ENCODE results near the gene EPHB1. TPM values are rescaled to one million over a fixed set of nuclear protein-coding genes. Genes with fewer than 3 reads are reported as not detected.

Gene EPHB1
- total RNA-seq, 1 donor from 2014 or later, result 13.7 TPM

DNA sequence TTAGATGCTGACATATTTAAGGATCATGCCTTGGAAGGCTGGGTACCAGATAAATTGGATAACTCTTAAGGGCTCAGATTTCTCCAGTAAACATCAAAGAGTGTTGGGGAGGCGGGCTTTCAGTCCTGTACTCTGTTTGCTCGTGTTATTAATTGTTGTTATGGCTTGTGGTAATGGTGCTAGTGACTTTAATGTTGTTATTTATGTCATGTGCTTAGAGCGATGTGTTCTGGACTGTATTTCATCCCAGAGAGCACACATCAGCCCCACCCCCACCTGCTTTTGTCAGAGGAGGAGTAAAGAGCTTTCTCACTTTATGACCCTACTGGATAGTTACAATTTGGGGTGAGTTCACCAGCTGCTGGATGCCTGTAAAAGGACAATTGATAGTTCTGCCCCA is 386.3 kb downstream of the EPHB1 start:
- peaks cover 5% of the 10 kb centered on the region for H3K36me3 Mint-ChIP-seq (ENCODE audit: low read depth)
- H3K27ac Mint-ChIP-seq (ENCODE audit: unreplicated experiment), result no peak overlapping the region
- DNase-seq (ENCODE audit: low read depth, low spot score), result no peak
- H3K4me3 Mint-ChIP-seq, result no peak overlapping the region
- peaks cover 22% of the 10 kb centered on the region for H3K4me1 Mint-ChIP-seq
- TF ChIP-seq, protein P1, sequence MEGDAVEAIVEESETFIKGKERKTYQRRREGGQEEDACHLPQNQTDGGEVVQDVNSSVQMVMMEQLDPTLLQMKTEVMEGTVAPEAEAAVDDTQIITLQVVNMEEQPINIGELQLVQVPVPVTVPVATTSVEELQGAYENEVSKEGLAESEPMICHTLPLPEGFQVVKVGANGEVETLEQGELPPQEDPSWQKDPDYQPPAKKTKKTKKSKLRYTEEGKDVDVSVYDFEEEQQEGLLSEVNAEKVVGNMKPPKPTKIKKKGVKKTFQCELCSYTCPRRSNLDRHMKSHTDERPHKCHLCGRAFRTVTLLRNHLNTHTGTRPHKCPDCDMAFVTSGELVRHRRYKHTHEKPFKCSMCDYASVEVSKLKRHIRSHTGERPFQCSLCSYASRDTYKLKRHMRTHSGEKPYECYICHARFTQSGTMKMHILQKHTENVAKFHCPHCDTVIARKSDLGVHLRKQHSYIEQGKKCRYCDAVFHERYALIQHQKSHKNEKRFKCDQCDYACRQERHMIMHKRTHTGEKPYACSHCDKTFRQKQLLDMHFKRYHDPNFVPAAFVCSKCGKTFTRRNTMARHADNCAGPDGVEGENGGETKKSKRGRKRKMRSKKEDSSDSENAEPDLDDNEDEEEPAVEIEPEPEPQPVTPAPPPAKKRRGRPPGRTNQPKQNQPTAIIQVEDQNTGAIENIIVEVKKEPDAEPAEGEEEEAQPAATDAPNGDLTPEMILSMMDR (conservative IDR thresholded peaks at IDR 0.05), result no peak
- H3K27me3 Mint-ChIP-seq (ENCODE audit: low read depth), result no peaks in the 10 kb centered on the region
- peaks cover 2% of the 10 kb centered on the region for H3K9me3 Mint-ChIP-seq

DNA sequence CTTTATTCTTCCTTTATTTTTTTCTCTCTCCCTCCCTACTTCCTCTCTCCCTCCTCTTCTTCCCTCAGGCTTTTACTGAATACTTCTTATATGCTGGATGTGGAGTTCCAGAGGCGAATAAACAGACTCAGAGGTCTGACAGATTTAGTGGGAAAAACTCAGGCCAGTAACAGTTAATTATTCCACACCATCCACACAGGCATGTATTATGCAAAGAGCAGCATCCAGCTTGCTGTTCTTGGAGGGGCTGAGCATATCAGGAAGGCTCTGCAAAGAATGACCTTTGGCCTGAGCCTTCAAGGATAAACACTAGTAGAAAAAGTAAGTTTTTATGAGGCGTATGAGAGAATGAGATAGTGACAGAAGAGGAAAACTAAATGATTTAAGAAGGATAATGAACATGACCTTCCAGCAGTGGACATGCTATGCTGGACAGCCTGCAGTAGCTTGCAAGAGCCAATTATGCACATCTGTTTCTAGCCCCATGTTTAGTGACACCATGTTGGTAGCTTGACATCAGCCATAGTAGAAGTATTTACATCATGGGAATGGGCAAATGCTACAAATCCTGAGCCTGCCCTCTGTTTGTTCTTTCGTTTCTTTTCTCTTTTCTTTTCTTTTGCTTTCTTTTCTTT is 387.4 kb downstream of the EPHB1 start:
- no peak for DNase-seq (ENCODE audit: low read depth, low spot score)
- Mint-ChIP-seq H3K36me3 (ENCODE audit: low read depth) (peaks cover 5% of the 10 kb centered on the region), H3K4me1 (peaks cover 22% of the 10 kb centered on the region), H3K4me3 (no peak overlapping the region), H3K9me3 (peaks cover 2% of the 10 kb centered on the region), H3K27me3 (ENCODE audit: low read depth) (no peaks in the 10 kb centered on the region), H3K27ac (ENCODE audit: unreplicated experiment) (no peak overlapping the region)
- TF ChIP-seq, protein P1 (conservative IDR thresholded peaks at IDR 0.05), result no peak

DNA sequence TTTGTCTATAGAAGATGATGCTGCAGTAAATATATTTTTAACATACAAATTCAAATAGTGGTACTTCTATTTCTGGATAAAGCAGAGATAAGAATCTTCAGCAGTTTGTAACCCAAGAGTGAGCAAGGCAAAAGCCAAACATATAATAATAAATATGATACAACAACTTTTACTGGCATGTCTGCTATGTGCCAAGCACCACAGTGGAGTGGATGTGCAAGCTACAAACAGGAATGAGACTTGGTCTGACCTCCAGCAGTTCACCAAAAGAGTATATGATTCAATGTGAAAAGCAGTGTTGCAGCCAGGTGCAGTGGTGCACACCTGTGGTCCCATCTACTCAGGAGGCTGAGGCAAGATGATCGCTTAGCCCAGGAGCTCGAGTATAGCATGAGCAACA is 395.6 kb downstream of the EPHB1 start:
- Mint-ChIP-seq H3K4me3 (no peak overlapping the region), H3K36me3 (ENCODE audit: low read depth) (peaks cover 9% of the 10 kb centered on the region), H3K27ac (ENCODE audit: unreplicated experiment) (no peak overlapping the region), H3K4me1 (peaks cover 11% of the 10 kb centered on the region), H3K27me3 (ENCODE audit: low read depth) (no peaks in the 10 kb centered on the region), H3K9me3 (no peaks in the 10 kb centered on the region)
- TF ChIP-seq, protein P1 (conservative IDR thresholded peaks at IDR 0.05), result no peak
- DNase-seq (ENCODE audit: low read depth, low spot score), result no peak

DNA sequence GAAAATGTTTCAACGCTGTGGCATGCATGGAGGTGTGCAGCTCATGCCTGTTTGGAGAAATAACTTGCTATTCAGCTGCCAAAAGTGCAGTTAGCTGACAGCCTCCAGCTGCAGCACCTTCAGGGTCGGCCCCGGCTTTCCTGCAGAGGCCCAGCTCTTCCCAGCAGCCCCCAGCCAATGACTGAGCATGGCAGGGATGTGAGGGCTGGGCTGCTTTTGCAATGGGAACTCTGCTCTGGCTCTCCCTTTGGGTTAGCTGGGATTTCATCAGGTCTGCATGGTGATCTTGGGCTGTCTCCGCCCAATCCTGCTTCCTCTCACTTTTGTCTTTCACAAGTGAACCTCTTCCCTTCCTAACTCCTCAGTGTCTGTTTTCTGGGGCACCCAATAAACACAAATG is 396.6 kb downstream of the EPHB1 start:
- Mint-ChIP-seq H3K4me1 (peaks cover 11% of the 10 kb centered on the region), H3K27me3 (ENCODE audit: low read depth) (no peaks in the 10 kb centered on the region), H3K4me3 (no peak overlapping the region), H3K27ac (ENCODE audit: unreplicated experiment) (no peak overlapping the region), H3K9me3 (no peaks in the 10 kb centered on the region), H3K36me3 (ENCODE audit: low read depth) (peaks cover 11% of the 10 kb centered on the region)
- TF ChIP-seq, protein P1 (conservative IDR thresholded peaks at IDR 0.05), result no peak
- DNase-seq (ENCODE audit: low read depth, low spot score), result no peak

DNA sequence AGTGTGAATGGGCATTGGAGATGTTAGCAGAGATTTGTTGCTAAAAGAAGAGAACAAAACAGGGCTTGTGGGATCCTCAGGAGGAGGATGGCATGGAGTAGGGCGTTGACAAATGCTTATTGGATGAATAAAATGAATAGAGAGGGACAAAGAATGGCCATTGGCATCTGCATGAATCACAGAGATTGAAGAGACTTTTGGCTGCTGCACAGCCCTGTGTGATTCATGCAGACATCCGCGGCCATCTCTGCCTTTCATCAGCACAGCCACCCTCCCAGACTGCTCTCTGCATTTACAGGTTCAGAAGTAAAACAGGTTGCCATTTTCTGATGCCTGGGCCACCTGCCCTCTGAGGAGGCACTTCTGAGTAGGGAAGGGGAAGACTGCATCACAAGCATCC is 397.9 kb downstream of the EPHB1 start:
- TF ChIP-seq, protein P1 (conservative IDR thresholded peaks at IDR 0.05), result no peak
- Mint-ChIP-seq H3K9me3 (no peaks in the 10 kb centered on the region), H3K36me3 (ENCODE audit: low read depth) (peaks cover 11% of the 10 kb centered on the region), H3K4me1 (peaks cover 11% of the 10 kb centered on the region), H3K27me3 (ENCODE audit: low read depth) (no peaks in the 10 kb centered on the region), H3K4me3 (no peak overlapping the region), H3K27ac (ENCODE audit: unreplicated experiment) (no peak overlapping the region)
- DNase-seq (ENCODE audit: low read depth, low spot score), result no peak

All from neural crest cell (in vitro differentiated cells).